HL-60 (cell line): ENCODE data around the gene GRB10.

Source experiments
- GABPA ChIP-seq: IDR thresholded peaks from 2 replicates; pipeline ENCODE4 v1.6.1; 2012; ENCODE audit warnings: low read depth
- POLR2AphosphoS5 ChIP-seq: IDR thresholded peaks from 2 replicates; pipeline ENCODE4 v1.6.1; 2012; ENCODE audit warnings: low read depth
- SPI1 ChIP-seq: IDR thresholded peaks from 2 replicates; pipeline ENCODE4 v1.6.1; 2012; ENCODE audit warnings: low read depth, mild to moderate bottlenecking, borderline replicate concordance
- TF ChIP-seq, protein P1 (sequence below): IDR thresholded peaks from 2 replicates; pipeline ENCODE4 v1.6.1; 2012; ENCODE audit warnings: low read depth; ENCODE audit not compliant: insufficient replicate concordance
- TF ChIP-seq, protein P2 (sequence below): IDR thresholded peaks from one replicate; pipeline ENCODE4 v1.5.1; 2011; ENCODE audit warnings: low read length, control low read depth, inconsistent platforms; ENCODE audit not compliant: insufficient read depth

- TF ChIP-seq POLR2AphosphoS5 (no peak), SPI1 (no peak), GABPA (no peak)
- TF ChIP-seq, protein P1, sequence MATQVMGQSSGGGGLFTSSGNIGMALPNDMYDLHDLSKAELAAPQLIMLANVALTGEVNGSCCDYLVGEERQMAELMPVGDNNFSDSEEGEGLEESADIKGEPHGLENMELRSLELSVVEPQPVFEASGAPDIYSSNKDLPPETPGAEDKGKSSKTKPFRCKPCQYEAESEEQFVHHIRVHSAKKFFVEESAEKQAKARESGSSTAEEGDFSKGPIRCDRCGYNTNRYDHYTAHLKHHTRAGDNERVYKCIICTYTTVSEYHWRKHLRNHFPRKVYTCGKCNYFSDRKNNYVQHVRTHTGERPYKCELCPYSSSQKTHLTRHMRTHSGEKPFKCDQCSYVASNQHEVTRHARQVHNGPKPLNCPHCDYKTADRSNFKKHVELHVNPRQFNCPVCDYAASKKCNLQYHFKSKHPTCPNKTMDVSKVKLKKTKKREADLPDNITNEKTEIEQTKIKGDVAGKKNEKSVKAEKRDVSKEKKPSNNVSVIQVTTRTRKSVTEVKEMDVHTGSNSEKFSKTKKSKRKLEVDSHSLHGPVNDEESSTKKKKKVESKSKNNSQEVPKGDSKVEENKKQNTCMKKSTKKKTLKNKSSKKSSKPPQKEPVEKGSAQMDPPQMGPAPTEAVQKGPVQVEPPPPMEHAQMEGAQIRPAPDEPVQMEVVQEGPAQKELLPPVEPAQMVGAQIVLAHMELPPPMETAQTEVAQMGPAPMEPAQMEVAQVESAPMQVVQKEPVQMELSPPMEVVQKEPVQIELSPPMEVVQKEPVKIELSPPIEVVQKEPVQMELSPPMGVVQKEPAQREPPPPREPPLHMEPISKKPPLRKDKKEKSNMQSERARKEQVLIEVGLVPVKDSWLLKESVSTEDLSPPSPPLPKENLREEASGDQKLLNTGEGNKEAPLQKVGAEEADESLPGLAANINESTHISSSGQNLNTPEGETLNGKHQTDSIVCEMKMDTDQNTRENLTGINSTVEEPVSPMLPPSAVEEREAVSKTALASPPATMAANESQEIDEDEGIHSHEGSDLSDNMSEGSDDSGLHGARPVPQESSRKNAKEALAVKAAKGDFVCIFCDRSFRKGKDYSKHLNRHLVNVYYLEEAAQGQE, result no peak
- TF ChIP-seq, protein P2, sequence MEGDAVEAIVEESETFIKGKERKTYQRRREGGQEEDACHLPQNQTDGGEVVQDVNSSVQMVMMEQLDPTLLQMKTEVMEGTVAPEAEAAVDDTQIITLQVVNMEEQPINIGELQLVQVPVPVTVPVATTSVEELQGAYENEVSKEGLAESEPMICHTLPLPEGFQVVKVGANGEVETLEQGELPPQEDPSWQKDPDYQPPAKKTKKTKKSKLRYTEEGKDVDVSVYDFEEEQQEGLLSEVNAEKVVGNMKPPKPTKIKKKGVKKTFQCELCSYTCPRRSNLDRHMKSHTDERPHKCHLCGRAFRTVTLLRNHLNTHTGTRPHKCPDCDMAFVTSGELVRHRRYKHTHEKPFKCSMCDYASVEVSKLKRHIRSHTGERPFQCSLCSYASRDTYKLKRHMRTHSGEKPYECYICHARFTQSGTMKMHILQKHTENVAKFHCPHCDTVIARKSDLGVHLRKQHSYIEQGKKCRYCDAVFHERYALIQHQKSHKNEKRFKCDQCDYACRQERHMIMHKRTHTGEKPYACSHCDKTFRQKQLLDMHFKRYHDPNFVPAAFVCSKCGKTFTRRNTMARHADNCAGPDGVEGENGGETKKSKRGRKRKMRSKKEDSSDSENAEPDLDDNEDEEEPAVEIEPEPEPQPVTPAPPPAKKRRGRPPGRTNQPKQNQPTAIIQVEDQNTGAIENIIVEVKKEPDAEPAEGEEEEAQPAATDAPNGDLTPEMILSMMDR, result no peak
These were observed 19.2 kb upstream of the GRB10 start for GRCh38 chr7:50801907-50802306.
